Motor neuron (in vitro differentiated cells): ENCODE data around the gene FGF11. TPM values are rescaled to one million over a fixed set of nuclear protein-coding genes. Genes with fewer than 3 reads are reported as not detected.

Source experiments
- ATAC-seq, 8 experiments: fragments of 200-7000 bp; cut with Tn5 transposase; replicated peaks in 6 of 8; 2 replicates each; pipeline ENCODE4 v1.8.0; 2021; ENCODE audit warnings: mild to moderate bottlenecking in 8 of 8, moderate library complexity in 8 of 8
- H3K27ac ChIP-seq, 2 donors: fragments of 250-450 bp; sonication (Bioruptor Pico); 2 replicates each; pipeline ENCODE4 v1.9.0; 2021; ENCODE audit warnings: antibody characterized with exemption in 2 of 2, mild to moderate bottlenecking in 2 of 2, moderate library complexity in 1 of 2
- H3K4me1 ChIP-seq, 2 donors: fragments of 250-450 bp; sonication (Bioruptor Pico); replicated peaks in 1 of 2; 2 replicates each; pipeline ENCODE4 v1.6.1; 2021; ENCODE audit warnings: antibody characterized with exemption in 2 of 2, mild to moderate bottlenecking in 2 of 2, moderate library complexity in 1 of 2
- H3K4me3 ChIP-seq, 5 donors: fragments of 250-450 bp; sonication (Bioruptor Pico); 2 replicates each; pipeline ENCODE4 v1.9.0; 2021; ENCODE audit warnings: antibody characterized with exemption in 5 of 5, mild to moderate bottlenecking in 5 of 5, moderate library complexity in 4 of 5
- WGBS, 10 experiments: fragments of 450-650 bp; shearing (Covaris generic); methylation state at CpG; one replicate each; pipeline ENCODE4 v1.0.0; 2022; 5-methylcytosine and 5-hydroxymethylcytosine counted together
- in situ Hi-C, 9 experiments: fragments of 400-800 bp; cut with MboI; loops; one replicate each; pipeline ENCODE4 v1.15.0; 2021; ENCODE audit warnings: low sequenced_read_pairs in 9 of 9, low pct_unique_long_range_greater_than_20kb in 2 of 9; ENCODE audit not compliant: unreplicated experiment in 9 of 9
- total RNA-seq, 8 experiments: library from RNA; unstranded; fragments of 300-600 nt; gene quantifications; 2 replicates each; pipeline versions ENCODE4 v1.2.3 to v1.2.4, GENCODE V29; 2022

FGF11 gene
- 10 to 100 TPM in 4 of 8 experiments, 1 to 10 TPM in 2, under 1 TPM in 2; 0.61 to 17.4 (median 7.1) TPM for total RNA-seq

- WGBS, 10 experiments: 10% methylated on average over 2 of the region's 50 CpGs; no CpG with 5 or more reads in 9 of the 10 experiments
- H3K4me1 ChIP-seq: peaks cover 25 to 34% of the 10 kb centered on the region in 2 donors
- peak within 1 kb of the TSS; percentile 55 to 61 (median 58) for H3K4me3 ChIP-seq
- in situ Hi-C loops: no loop called here
- peak within 1 kb of the TSS; percentile 96 to 97 for H3K27ac ChIP-seq
- no peak for ATAC-seq
These were observed at the start of gene FGF11 for GRCh38 chr17:7439462-7440112. Gene FGF11, plus strand, starts transcription at chr17:7439512. Its CDS starts 109 bp downstream, at chr17:7439621.

GRCh38 chr17:7389924-7390910, 49.1 kb upstream of the FGF11 start:
- H3K4me3 ChIP-seq: no peak overlapping the region
- in situ Hi-C loops: no loop called here
- peaks cover 11 to 12% of the 10 kb centered on the region in 2 donors for H3K4me1 ChIP-seq
- H3K27ac ChIP-seq: no peak overlapping the region
- 55 to 100% (median 70%) methylated on average over 2 to 6 of the region's 19 CpGs; no CpG with 5 or more reads in 5 of the 10 experiments for WGBS, 10 experiments
- ATAC-seq: no peak

GRCh38 chr17:7391307-7391706, 48.0 kb upstream of the FGF11 start:
- in situ Hi-C loops: no loop called here
- H3K27ac ChIP-seq: no peak overlapping the region
- H3K4me1 ChIP-seq: peaks cover 14 to 15% of the 10 kb centered on the region in 2 donors
- no peak for ATAC-seq
- 62 to 100% (median 85%) methylated on average over 2 of the region's 2 CpGs; no CpG with 5 or more reads in 5 of the 10 experiments for WGBS, 10 experiments
- H3K4me3 ChIP-seq: no peak overlapping the region

- no peak overlapping the region for H3K27ac ChIP-seq
- H3K4me1 ChIP-seq: peaks cover 14 to 15% of the 10 kb centered on the region in 2 donors
- WGBS, 10 experiments: 60 to 100% (median 96%) methylated on average over 1 to 6 of the region's 42 CpGs; no CpG with 5 or more reads in 5 of the 10 experiments
- ATAC-seq: no peak
- H3K4me3 ChIP-seq: peak overlapping the region in 3 of 5 donors; percentile 42 to 56 (median 55)
- in situ Hi-C loops: no loop called here
These were observed 46.4 kb upstream of the FGF11 start for GRCh38 chr17:7392696-7393612.

- H3K4me1 ChIP-seq: peaks cover 14 to 15% of the 10 kb centered on the region in 2 donors
- WGBS, 10 experiments: 0 to 9% methylated on average over 2 to 21 of the region's 48 CpGs; no CpG with 5 or more reads in 8 of the 10 experiments
- in situ Hi-C loops: no loop called here
- peak; percentile 20 to 49 (median 33) for ATAC-seq
- peak overlapping the region; percentile 29 to 75 for H3K27ac ChIP-seq
- peak overlapping the region; percentile 42 to 64 (median 55) for H3K4me3 ChIP-seq
These were observed 45.5 kb upstream of the FGF11 start for GRCh38 chr17:7393613-7394451.

- Histone ChIP-seq H3K4me1 (peaks cover 14 to 15% of the 10 kb centered on the region in 2 donors), H3K27ac (peak within 1 kb of the TSS; percentile 75 to 80), H3K4me3 (peak within 1 kb of the TSS; percentile 42 to 64 (median 55))
- peak; percentile 87 to 90 (median 89) for ATAC-seq
- 0 to 2% methylated on average over 2 to 18 of the region's 71 CpGs; no CpG with 5 or more reads in 8 of the 10 experiments for WGBS, 10 experiments
- in situ Hi-C loops: no loop called here
These were observed 44.7 kb upstream of the FGF11 start, which contains the start of gene PLSCR3 for GRCh38 chr17:7394452-7395191. Gene PLSCR3, minus strand, starts transcription at chr17:7394525. Its CDS starts 415 bp downstream, at chr17:7394110.

GRCh38 chr17:7396147-7396546, 43.2 kb upstream of the FGF11 start:
- peaks cover 14 to 15% of the 10 kb centered on the region in 2 donors for H3K4me1 ChIP-seq
- WGBS, 10 experiments: 69 to 100% (median 83%) methylated on average over 1 to 3 of the region's 4 CpGs; no CpG with 5 or more reads in 6 of the 10 experiments
- H3K27ac ChIP-seq: no peak overlapping the region
- H3K4me3 ChIP-seq: no peak overlapping the region
- no peak for ATAC-seq
- in situ Hi-C loops: no loop called here

- 70 to 100% (median 100%) methylated on average over 1 to 2 of the region's 2 CpGs; no CpG with 5 or more reads in 5 of the 10 experiments for WGBS, 10 experiments
- H3K4me1 ChIP-seq: peaks cover 15 to 17% of the 10 kb centered on the region in 2 donors
- H3K27ac ChIP-seq: no peak overlapping the region
- in situ Hi-C loops: no loop called here
- ATAC-seq: no peak
- H3K4me3 ChIP-seq: no peak overlapping the region
These were observed 40.7 kb upstream of the FGF11 start for GRCh38 chr17:7398612-7399011.

GRCh38 chr17:7403043-7403726, 36.1 kb upstream of the FGF11 start:
- Histone ChIP-seq H3K27ac (peak overlapping the region; percentile 74 to 81), H3K4me1 (peaks cover 19 to 22% of the 10 kb centered on the region in 2 donors), H3K4me3 (peak overlapping the region; percentile 59 to 88 (median 65))
- no peak for ATAC-seq
- in situ Hi-C loops: no loop called here
- WGBS, 10 experiments: 8 to 83% (median 47%) methylated on average over 1 to 7 of the region's 16 CpGs; no CpG with 5 or more reads in 3 of the 10 experiments

- peaks cover 19 to 22% of the 10 kb centered on the region in 2 donors for H3K4me1 ChIP-seq
- in situ Hi-C loops: no loop called here
- no CpG with 5 or more reads among the region's 13 CpGs for WGBS, 10 experiments
- H3K27ac ChIP-seq: peak overlapping the region; percentile 74 to 81
- peak overlapping the region; percentile 59 to 88 (median 65) for H3K4me3 ChIP-seq
- ATAC-seq: peak in 3 of 8 experiments; percentile 26 to 38 (median 31)
These were observed 35.7 kb upstream of the FGF11 start for GRCh38 chr17:7403727-7403976.
